AG08395 (cell line): Measurements from ENCODE around the gene SLC7A9.
"Not testable (repeated sequence)": the region's sequence is repeated elsewhere in the genome, so short reads cannot be mapped to it uniquely, and the experiment has no call there.

Experiments used
- DNase-seq: peaks from one replicate; pipeline ENCODE4 v3.0.0; 2012; ENCODE audit warnings: mixed read lengths, low spot score

SLC7A9 gene

GRCh38 chr19:32800754-32801153 is 68.8 kb downstream of the SLC7A9 start:
- DNase-seq = no peak

GRCh38 chr19:32800191-32800590 is 69.4 kb downstream of the SLC7A9 start:
- DNase-seq = no peak

GRCh38 chr19:32798201-32798600 is 71.4 kb downstream of the SLC7A9 start:
- DNase-seq = no peak

DNA sequence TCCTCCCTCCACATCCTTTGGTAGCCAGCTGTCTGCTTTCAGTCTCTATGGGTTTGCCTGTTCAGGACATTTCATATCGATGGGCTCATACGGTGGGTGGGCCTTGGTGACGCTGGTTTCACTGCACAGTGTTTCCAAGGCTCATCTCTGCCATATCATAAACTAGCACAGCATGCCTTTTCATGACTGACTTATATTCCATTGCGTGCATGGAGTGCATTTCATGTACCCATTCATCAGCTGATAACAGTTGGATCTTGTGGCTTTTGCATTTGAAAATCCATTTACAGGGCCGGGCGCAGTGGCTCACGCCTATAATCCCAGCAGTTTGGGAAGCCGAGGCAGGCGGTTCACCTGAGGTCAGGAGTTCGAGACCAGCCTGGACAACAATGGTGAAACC is 80.1 kb downstream of the SLC7A9 start:
- no peak for DNase-seq

DNA sequence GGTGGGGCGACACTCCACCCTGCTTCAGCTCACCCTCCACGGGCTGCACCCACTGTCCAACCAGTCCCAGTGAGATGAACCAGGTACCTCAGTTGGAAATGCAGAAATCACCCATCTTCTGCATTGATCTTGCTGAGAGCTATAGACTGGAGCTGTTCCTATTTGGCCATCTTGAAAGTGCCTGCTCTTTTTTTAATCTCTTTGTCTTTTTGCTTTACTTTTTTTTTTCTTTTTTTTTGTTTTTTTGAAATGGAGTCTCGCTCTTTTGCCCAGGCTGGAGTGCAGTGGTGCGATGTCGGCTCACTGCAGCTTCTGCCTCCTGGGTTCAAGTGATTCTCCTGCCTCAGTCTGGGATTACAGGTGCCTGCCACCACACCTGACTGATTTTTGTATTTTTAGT is 81.7 kb downstream of the SLC7A9 start:
- not testable (repeated sequence) for DNase-seq

DNA sequence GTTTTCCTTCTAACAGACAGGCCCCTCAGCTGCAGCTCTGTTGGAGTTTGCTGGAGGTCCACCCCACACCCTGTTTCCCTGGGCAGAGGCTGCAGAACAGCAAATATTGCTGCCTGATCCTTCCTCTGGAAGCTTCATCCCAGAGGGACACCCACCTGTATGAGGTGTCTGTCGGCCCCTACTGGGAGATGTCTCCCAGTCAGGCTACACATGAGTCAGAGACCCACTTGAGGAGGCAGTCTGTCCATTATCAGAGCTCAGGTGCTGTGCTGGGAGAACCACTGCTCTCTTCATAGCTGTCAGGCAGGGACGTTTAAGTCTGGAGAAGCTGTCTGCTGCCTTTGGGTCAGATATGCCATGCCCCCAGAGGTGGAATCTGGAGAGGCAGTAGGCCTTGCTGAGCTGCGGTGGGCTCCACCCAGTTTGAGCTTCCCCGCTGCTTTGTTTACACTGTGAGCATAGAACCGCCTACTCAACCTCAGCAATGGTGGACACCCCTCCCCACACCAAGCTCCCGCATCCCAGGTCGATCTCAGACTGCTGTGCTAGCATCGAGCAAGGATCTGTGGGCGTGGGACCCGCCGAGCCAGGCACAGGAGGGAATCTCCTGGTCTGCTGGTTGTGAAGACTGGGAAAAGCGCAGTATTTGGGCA is 82.3 kb downstream of the SLC7A9 start:
- DNase-seq = not testable (repeated sequence)

GRCh38 chr19:32782089-32782488 is 87.5 kb downstream of the SLC7A9 start:
- DNase-seq = not testable (repeated sequence)

DNA sequence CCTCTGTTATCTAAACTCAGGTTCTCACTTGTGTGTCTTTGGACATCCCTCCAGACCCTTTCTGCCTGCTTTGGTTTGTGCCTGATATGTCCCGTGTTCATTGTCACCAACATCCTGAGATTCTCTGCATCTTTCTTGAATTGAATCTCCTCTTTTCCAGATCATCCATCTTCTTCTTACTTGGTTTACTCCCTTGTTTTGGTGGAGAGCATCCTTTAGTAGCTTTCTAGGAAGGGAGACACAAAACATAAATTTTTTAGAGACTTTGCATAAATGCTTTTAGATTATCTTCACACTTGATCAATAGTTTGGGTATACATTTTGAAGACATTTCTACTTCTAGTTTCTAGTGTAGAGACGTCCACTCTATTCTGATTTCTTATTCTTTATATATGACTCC is 88.3 kb downstream of the SLC7A9 start:
- no peak for DNase-seq
